Fibroblast of lung (primary cell): Measurements from ENCODE around the gene LRRC8D. TPM values are rescaled to one million over a fixed set of nuclear protein-coding genes. Genes with fewer than 3 reads are reported as not detected.

ENCODE experiments used
- DNase-seq, 2 donors: peaks; one replicate each; pipeline versions ENCODE4 v3.0.0 to v3.0.0-alpha.2; 2010; ENCODE audit warnings: low read depth in 2 of 2
- H2AFZ ChIP-seq: 2 replicates; pipeline ENCODE4 v1.5.1; 2012; ENCODE audit warnings: low read length, control low read depth, inconsistent platforms
- H3K27ac ChIP-seq: 2 replicates; pipeline ENCODE4 v1.5.1; 2011; ENCODE audit warnings: low read length, control low read depth; ENCODE audit not compliant: insufficient read depth
- H3K27me3 ChIP-seq: 2 replicates; pipeline ENCODE4 v1.5.1; 2011; ENCODE audit warnings: mild to moderate bottlenecking, low read length; ENCODE audit not compliant: control insufficient read depth, insufficient read depth
- H3K36me3 ChIP-seq: 2 replicates; pipeline ENCODE4 v1.5.1; 2011; ENCODE audit warnings: low read length; ENCODE audit not compliant: control insufficient read depth, insufficient read depth
- H3K4me1 ChIP-seq: 2 replicates; pipeline ENCODE4 v1.5.1; 2011; ENCODE audit warnings: low read length; ENCODE audit not compliant: control insufficient read depth, insufficient read depth; ENCODE audit errors: extremely low read depth
- H3K4me2 ChIP-seq: 2 replicates; pipeline ENCODE4 v1.5.1; 2011; ENCODE audit warnings: low read length, control low read depth; ENCODE audit not compliant: insufficient read depth; ENCODE audit errors: extremely low read depth
- H3K4me3 ChIP-seq, 4 experiments: fragments of 200-600 bp in 1 of 4; sonication (generic) in 1 of 4; replicated peaks in 1 of 4; 2 replicates each; pipeline ENCODE4 v1.5.1; 2011 to 2016; ENCODE audit warnings: low read length in 4 of 4, low read depth in 3 of 4, mild to moderate bottlenecking in 3 of 4, control low read depth in 2 of 4, inconsistent platforms in 1 of 4, mixed read lengths in 1 of 4; ENCODE audit not compliant: insufficient read depth in 1 of 4; ENCODE audit errors: control extremely low read depth in 1 of 4
- H3K79me2 ChIP-seq: 2 replicates; pipeline ENCODE4 v1.5.1; 2012; ENCODE audit warnings: mild to moderate bottlenecking, low read length, inconsistent platforms; ENCODE audit not compliant: control insufficient read depth, insufficient read depth
- H3K9ac ChIP-seq: 2 replicates; pipeline ENCODE4 v1.5.1; 2011; ENCODE audit warnings: mild to moderate bottlenecking, low read length, control low read depth; ENCODE audit not compliant: insufficient read depth
- H3K9me3 ChIP-seq: 2 replicates; pipeline ENCODE4 v1.5.1; 2012; ENCODE audit warnings: low read depth, low read length; ENCODE audit not compliant: control insufficient read depth, insufficient read depth
- H4K20me1 ChIP-seq: 2 replicates; pipeline ENCODE4 v1.5.1; 2011; ENCODE audit warnings: low read length; ENCODE audit not compliant: control insufficient read depth, insufficient read depth; ENCODE audit errors: extremely low read depth
- CTCF ChIP-seq, 2 donors: IDR thresholded peaks in 1 of 2; conservative IDR thresholded peaks in 1 of 2; 1 replicate in 1 of 2; 2 replicates in 1 of 2; pipeline ENCODE4 v1.5.1; 2011 to 2012; ENCODE audit warnings: low read length in 2 of 2, control low read depth in 1 of 2, inconsistent platforms in 1 of 2, low read depth in 1 of 2, mild to moderate bottlenecking in 1 of 2
- EZH2 ChIP-seq: IDR thresholded peaks from 2 replicates; pipeline ENCODE4 v1.5.1; 2012; ENCODE audit warnings: low read length, control low read depth, mild to moderate bottlenecking; ENCODE audit errors: missing control alignments
- polyA plus RNA-seq, 2 donors: library from polyadenylated mRNA; depleted of rRNA in 1 of 2; stranded (reverse) in 1 of 2; unstranded in 1 of 2; fragments of >200 nt; gene quantifications; 2 replicates each; pipeline ENCODE4 v1.2.1, GENCODE V29; 2011 to 2012; ENCODE audit warnings: missing spikeins in 1 of 2
- total RNA-seq: library from RNA; depleted of rRNA; stranded (reverse); fragments of >200 nt; gene quantifications from 2 replicates; pipeline ENCODE4 v1.2.1, GENCODE V29; 2014

The LRRC8D gene
- total and polyA plus RNA-seq, 2 donors (not counting 1 experiment from before 2014, with no cell fraction given): 41.0 to 58.1 TPM

GRCh38 chr1:89831462-89832120 is 10.8 kb downstream of the LRRC8D start:
- Histone ChIP-seq H3K4me2 (no peak overlapping the region), H3K9ac (no peak overlapping the region), H3K36me3 (no peaks in the 10 kb centered on the region), H3K9me3 (no peaks in the 10 kb centered on the region), H3K4me3 (no peak overlapping the region), H2AFZ (no peak overlapping the region), H4K20me1 (no peaks in the 10 kb centered on the region), H3K27ac (no peak overlapping the region), H3K79me2 (no peaks in the 10 kb centered on the region), H3K4me1 (no peaks in the 10 kb centered on the region), H3K27me3 (no peaks in the 10 kb centered on the region)
- no peak for TF ChIP-seq CTCF (conservative IDR thresholded peaks at IDR 0.05 in 1 of 2, IDR thresholded peaks at IDR 0.05 in 1 of 2; ENCODE audit: low read depth in 1 of 2, low read length in 2 of 2)
- TF ChIP-seq EZH2: no peak
- DNase-seq: no peak

- Histone ChIP-seq H2AFZ (no peak overlapping the region), H3K4me1 (no peaks in the 10 kb centered on the region), H4K20me1 (no peaks in the 10 kb centered on the region), H3K27ac (no peak overlapping the region), H3K4me2 (no peak overlapping the region), H3K79me2 (no peaks in the 10 kb centered on the region), H3K36me3 (no peaks in the 10 kb centered on the region), H3K9me3 (no peaks in the 10 kb centered on the region), H3K27me3 (no peaks in the 10 kb centered on the region), H3K4me3 (no peak overlapping the region), H3K9ac (no peak overlapping the region)
- TF ChIP-seq CTCF (conservative IDR thresholded peaks at IDR 0.05 in 1 of 2, IDR thresholded peaks at IDR 0.05 in 1 of 2; ENCODE audit: low read depth in 1 of 2, low read length in 2 of 2) (no peak), EZH2 (no peak)
- DNase-seq: no peak
These were observed 11.8 kb downstream of the LRRC8D start for GRCh38 chr1:89832496-89833127.

- H3K36me3 ChIP-seq: no peaks in the 10 kb centered on the region
- H3K4me2 ChIP-seq: no peak overlapping the region
- no peak for DNase-seq
- no peaks in the 10 kb centered on the region for H3K79me2 ChIP-seq
- no peaks in the 10 kb centered on the region for H4K20me1 ChIP-seq
- no peak overlapping the region for H3K9ac ChIP-seq
- no peaks in the 10 kb centered on the region for H3K4me1 ChIP-seq
- TF ChIP-seq EZH2 (no peak), CTCF (conservative IDR thresholded peaks at IDR 0.05 in 1 of 2, IDR thresholded peaks at IDR 0.05 in 1 of 2; ENCODE audit: low read depth in 1 of 2, low read length in 2 of 2) (no peak)
- no peak overlapping the region for H2AFZ ChIP-seq
- H3K4me3 ChIP-seq: no peak overlapping the region
- H3K9me3 ChIP-seq: no peaks in the 10 kb centered on the region
- H3K27me3 ChIP-seq: no peaks in the 10 kb centered on the region
- H3K27ac ChIP-seq: no peak overlapping the region
These were observed 12.6 kb downstream of the LRRC8D start for GRCh38 chr1:89833183-89834082.
